ENCODE data around the gene TTC13.

TTC13 gene

DNA sequence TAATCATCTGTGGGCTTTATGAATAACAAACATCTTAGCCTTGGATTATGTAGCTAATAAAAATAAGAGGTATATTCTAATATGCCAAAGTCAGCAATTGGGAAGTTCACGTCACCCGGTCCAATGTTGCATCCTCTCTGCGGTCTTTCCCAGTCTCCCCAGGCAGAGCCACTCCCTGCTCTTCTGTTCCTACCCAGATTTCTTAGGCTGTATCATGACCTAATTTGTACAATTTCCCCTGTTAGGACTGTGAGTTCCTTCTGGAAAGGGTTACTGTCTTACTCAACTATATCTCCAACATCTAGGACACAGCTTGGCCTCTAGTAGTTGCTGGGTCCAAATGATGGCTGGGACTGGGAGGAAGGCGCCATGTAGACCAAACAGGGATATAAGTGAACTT, 80.5 kb downstream of the TTC13 start:
- no peaks in the 10 kb centered on the region for H3K4me1 Mint-ChIP-seq (ENCODE audit: low read depth)
- H3K27me3 Mint-ChIP-seq (ENCODE audit: low read depth): peaks cover 4% of the 10 kb centered on the region

DNA sequence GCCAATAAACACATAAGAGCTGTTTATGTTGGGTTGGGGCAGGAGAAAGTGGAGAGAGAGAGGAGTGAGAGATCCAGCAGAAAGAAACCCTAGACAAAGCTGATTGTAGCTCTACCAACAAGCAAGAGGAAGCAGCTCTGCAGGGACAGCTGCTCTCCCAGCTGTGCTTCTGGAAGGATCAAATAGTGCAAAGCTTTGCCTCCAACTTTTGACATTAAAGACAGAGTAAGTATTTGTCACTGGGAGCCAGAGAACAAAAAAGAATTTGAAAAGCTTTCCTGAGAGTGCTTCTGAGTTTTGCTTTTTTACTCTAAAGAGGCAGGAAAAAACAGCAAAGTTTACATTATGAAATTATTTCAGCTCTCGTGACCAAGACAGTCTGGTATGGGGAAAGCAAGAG, 81.9 kb downstream of the TTC13 start:
- H3K36me3 Mint-ChIP-seq (ENCODE audit: low read depth): no peaks in the 10 kb centered on the region
- no peak overlapping the region for H3K4me3 Mint-ChIP-seq
- no peaks in the 10 kb centered on the region for H3K9me3 Mint-ChIP-seq
- H3K4me1 Mint-ChIP-seq (ENCODE audit: low read depth): no peaks in the 10 kb centered on the region
- no peak overlapping the region for H3K27ac Mint-ChIP-seq
- peaks cover 4% of the 10 kb centered on the region for H3K27me3 Mint-ChIP-seq (ENCODE audit: low read depth)

More for the DNA sequence above, 80.5 kb downstream of the TTC13 start:
- Mint-ChIP-seq H3K4me3 (no peak overlapping the region), H3K36me3 (ENCODE audit: low read depth) (peaks cover 1% of the 10 kb centered on the region), H3K27ac (no peak overlapping the region), H3K9me3 (no peaks in the 10 kb centered on the region)

DNA sequence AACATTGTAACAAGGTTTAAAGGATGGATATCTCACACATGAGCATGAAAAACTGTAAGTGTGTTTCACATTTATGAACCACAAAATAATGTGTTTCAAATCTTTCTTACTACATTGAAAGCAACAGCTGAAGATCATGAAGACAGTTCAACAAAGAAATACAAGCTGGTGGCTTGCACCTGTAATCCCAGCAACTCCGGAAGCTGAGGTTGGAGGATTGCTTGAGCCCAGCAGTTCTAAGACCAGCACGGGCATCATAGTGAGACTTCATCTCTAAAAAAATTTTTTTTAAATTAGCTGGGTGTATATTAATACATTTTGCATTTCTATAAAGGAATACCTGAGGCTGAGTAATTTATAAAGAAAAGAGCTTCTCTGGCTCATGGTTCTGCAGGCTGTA, 83.2 kb downstream of the TTC13 start:
- Mint-ChIP-seq H3K4me1 (ENCODE audit: low read depth) (no peaks in the 10 kb centered on the region), H3K36me3 (ENCODE audit: low read depth) (no peaks in the 10 kb centered on the region), H3K27me3 (ENCODE audit: low read depth) (peaks cover 4% of the 10 kb centered on the region), H3K9me3 (no peaks in the 10 kb centered on the region), H3K4me3 (no peak overlapping the region), H3K27ac (no peak overlapping the region)

DNA sequence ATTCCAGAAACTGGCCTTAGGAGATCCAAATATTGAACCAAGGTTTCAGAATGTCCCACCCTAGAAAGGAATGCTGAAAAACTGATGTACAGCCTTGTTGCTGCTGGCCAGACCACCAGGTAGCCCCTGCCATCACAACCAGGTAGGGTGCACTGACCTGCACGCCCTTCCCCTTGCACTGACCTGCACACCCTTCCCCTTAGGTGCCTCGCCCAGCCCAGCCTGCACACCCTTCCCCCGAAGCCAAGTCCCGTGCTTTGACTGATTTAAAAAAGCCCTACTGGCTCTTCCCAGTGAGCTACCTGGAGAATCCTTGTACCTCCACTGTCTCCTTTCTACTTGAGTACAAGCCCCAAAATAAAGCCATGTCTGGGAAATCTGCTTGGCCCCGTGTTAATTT, 84.0 kb downstream of the TTC13 start:
- Mint-ChIP-seq H3K27me3 (ENCODE audit: low read depth) (peaks cover 4% of the 10 kb centered on the region), H3K36me3 (ENCODE audit: low read depth) (no peaks in the 10 kb centered on the region), H3K4me3 (no peak overlapping the region), H3K27ac (no peak overlapping the region), H3K9me3 (no peaks in the 10 kb centered on the region), H3K4me1 (ENCODE audit: low read depth) (no peaks in the 10 kb centered on the region)

DNA sequence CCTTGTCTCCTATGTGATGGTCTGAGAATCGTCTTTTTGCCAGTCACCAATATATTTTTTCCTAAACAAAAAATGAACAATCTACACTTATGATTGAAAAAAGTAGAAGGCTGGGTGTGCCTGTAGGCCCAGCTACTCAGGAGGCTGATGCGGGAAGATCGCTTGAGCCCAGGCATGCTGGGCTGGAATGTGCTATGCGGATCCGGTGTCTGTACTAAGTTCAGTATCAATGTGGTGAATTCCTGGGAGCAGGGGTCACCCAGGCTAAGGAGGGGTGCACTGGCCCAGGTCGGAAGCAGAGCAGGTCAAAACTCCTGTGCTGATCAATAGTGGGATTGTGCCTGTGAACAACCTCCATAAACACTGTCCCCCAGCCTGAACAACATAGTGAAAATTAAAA, 84.6 kb downstream of the TTC13 start:
- Mint-ChIP-seq H3K36me3 (ENCODE audit: low read depth) (no peaks in the 10 kb centered on the region), H3K4me1 (ENCODE audit: low read depth) (no peaks in the 10 kb centered on the region), H3K27ac (no peak overlapping the region), H3K27me3 (ENCODE audit: low read depth) (peaks cover 4% of the 10 kb centered on the region), H3K9me3 (no peaks in the 10 kb centered on the region), H3K4me3 (no peak overlapping the region)

DNA sequence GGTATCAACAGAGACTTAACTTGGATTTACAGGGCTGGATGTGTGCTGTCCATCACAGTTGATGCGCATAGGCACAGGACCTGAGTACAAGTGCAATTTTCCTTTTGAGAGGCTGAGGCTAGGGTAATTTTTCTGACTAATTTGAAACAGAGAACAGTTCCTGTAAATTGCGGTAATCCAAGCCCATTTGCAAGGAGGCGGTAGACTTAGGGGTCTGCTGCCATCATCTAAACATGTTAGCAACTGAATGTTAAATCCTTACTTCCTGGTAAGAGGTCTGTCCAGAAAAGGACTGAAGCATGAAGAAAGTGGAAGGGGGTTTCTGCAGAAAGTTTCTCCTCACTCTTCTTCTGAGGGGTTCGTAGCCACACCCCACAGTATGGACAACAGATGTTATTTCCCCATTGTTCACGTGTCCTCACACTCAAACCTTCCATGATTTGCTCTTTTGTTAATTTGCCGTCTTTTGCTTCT, 86.6 kb downstream of the TTC13 start:
- Mint-ChIP-seq H3K9me3 (no peaks in the 10 kb centered on the region), H3K4me3 (no peak overlapping the region), H3K27ac (no peak overlapping the region), H3K36me3 (ENCODE audit: low read depth) (no peaks in the 10 kb centered on the region), H3K4me1 (ENCODE audit: low read depth) (no peaks in the 10 kb centered on the region), H3K27me3 (ENCODE audit: low read depth) (no peaks in the 10 kb centered on the region)

DNA sequence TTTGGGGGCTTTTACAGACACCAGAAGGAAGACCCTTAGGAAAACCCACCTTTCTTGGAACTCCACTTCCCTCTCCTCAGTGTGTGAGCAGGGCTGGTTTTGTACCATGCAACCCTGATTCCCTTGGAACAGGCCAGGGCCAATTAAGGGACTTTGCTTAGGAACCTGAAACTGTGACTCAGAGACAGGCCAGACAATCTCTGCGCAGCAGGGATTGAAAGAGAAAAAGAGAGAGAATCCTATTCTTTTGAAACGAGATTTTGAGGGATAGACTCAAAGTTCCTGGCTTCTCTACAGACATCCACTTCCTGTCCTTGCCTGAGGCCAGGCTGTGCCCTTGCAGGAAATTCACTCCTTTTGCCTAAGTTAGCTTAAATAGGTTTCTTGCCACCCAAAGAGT, 87.2 kb downstream of the TTC13 start:
- Mint-ChIP-seq H3K9me3 (no peaks in the 10 kb centered on the region), H3K27me3 (ENCODE audit: low read depth) (no peaks in the 10 kb centered on the region), H3K4me3 (no peak overlapping the region), H3K27ac (no peak overlapping the region), H3K4me1 (ENCODE audit: low read depth) (no peaks in the 10 kb centered on the region), H3K36me3 (ENCODE audit: low read depth) (no peaks in the 10 kb centered on the region)

DNA sequence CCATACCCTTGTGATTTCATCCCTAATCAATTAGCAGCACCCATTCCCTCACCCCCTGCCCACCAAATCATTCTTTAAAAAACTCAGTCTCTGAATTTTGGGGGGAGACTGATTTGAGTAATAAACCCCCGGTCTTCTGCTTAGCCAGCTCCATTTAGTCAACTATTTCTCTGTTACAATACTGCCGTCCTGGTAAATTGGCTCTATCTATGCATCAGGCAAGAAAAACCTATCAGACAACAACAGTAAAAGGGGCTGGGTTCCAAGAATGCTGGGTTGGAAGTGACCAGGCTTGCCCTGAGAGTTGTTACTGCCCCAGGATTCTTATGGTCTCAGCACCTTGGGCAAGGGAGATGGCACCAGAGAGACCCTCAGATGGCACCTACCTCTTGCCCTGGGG, 94.0 kb downstream of the TTC13 start:
- Mint-ChIP-seq H3K36me3 (ENCODE audit: low read depth) (no peaks in the 10 kb centered on the region), H3K4me1 (ENCODE audit: low read depth) (no peaks in the 10 kb centered on the region), H3K9me3 (no peaks in the 10 kb centered on the region), H3K27ac (no peak overlapping the region), H3K27me3 (ENCODE audit: low read depth) (peaks cover 22% of the 10 kb centered on the region), H3K4me3 (no peak overlapping the region)

DNA sequence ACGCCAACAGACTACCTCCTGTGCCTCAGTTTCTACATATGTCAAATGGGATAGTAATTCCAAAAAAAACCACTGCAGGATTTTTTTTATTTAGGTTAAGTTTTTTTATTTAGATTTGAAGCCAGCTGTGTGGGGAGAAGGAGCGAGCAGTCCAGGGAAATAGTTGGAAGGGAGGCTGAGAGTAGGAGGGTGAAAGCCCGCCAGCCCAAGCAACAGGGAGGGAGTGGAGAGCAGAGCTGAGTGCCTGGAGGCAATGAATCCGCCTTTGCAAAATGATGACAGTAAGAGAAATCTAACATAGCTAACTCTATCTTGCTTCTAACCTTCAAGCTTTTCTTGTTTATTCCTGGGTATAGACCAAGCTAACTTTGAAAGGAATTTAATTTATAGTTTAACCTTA, 94.7 kb downstream of the TTC13 start:
- peaks cover 27% of the 10 kb centered on the region for H3K27me3 Mint-ChIP-seq (ENCODE audit: low read depth)

DNA sequence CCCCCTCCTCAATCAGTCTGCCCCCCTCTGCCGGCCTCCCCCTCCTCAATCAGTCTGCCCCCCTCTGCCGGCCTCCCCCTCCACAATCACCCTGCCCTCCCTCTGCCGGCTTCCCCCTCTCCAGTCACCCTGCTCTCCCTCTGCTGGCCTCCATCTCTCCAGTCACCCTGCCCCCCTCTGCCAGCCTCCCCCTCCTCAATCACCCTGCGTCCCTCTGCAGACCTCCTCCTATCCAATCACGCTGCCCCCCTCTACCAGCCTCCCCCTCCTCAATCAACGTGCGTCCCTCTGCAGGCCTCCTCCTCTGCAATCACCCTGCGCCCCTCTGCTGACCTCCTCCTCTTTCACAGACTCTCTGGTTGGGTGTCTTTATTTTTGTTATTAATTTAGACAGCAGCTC, 98.9 kb downstream of the TTC13 start:
- Mint-ChIP-seq H3K27me3 (ENCODE audit: low read depth) (peaks cover 44% of the 10 kb centered on the region), H3K4me1 (ENCODE audit: low read depth) (no peaks in the 10 kb centered on the region), H3K36me3 (ENCODE audit: low read depth) (no peaks in the 10 kb centered on the region), H3K9me3 (no peaks in the 10 kb centered on the region), H3K27ac (no peak overlapping the region), H3K4me3 (no peak overlapping the region)

More for the DNA sequence above, 94.7 kb downstream of the TTC13 start:
- no peaks in the 10 kb centered on the region for H3K36me3 Mint-ChIP-seq (ENCODE audit: low read depth)
- no peaks in the 10 kb centered on the region for H3K4me1 Mint-ChIP-seq (ENCODE audit: low read depth)
- no peaks in the 10 kb centered on the region for H3K9me3 Mint-ChIP-seq
- no peak overlapping the region for H3K4me3 Mint-ChIP-seq
- no peak overlapping the region for H3K27ac Mint-ChIP-seq

DNA sequence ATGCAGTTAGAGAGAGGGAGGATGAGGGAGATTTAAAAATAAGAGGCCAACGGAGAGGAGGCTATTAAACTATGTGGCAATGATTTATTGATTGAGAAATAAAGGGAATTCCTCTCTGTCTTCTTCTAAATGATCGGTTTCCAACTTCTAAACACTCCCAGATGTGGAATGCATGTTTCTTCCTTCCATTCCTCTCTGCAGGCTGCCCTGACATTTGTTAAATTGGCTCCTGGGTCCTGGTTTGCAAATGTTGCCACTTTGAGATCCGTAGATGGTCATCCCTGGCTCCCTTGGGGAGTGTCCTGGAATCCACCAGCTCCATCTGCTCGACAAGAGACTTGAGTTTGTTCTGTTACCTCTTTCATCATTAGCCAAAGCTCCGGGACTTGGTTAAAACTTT, 100.1 kb downstream of the TTC13 start:
- no peaks in the 10 kb centered on the region for H3K4me1 Mint-ChIP-seq (ENCODE audit: low read depth)
- H3K27me3 Mint-ChIP-seq (ENCODE audit: low read depth): peaks cover 44% of the 10 kb centered on the region
- H3K4me3 Mint-ChIP-seq: no peak overlapping the region
- no peak overlapping the region for H3K27ac Mint-ChIP-seq
- no peaks in the 10 kb centered on the region for H3K36me3 Mint-ChIP-seq (ENCODE audit: low read depth)
- no peaks in the 10 kb centered on the region for H3K9me3 Mint-ChIP-seq

DNA sequence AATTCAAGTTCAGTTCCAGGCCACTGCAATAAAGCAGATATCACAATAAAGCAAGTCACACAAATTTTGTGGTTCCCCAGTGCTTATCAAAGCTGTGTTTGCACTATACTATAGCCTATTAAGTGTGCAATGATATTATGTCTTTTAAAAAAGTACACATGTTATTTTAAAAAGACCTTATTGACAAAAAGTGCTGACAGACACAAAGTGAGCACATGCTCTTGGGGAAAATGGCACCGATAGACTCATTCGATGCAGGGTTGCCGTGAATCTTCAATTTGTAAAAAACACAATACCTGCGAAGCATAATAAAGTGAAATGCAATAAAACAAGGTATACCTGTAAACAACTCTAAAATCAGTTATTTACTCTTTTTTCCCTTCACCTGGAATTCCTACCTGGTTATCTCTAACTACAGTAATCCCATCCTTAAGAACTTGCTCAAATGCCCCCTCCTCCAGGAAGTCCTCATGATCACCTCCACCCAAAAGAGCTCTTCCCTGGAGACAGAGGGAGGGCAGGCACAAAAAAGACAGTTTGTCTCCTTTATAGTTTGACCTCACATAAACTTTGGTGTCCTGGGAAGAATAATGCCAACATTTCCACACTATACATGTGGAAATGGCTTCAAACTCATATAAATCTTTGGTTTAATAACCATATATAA, 100.6 kb downstream of the TTC13 start:
- H3K4me1 Mint-ChIP-seq (ENCODE audit: low read depth): no peaks in the 10 kb centered on the region
- H3K27me3 Mint-ChIP-seq (ENCODE audit: low read depth): peaks cover 44% of the 10 kb centered on the region
- H3K36me3 Mint-ChIP-seq (ENCODE audit: low read depth): no peaks in the 10 kb centered on the region
- no peak overlapping the region for H3K27ac Mint-ChIP-seq
- H3K4me3 Mint-ChIP-seq: no peak overlapping the region
- H3K9me3 Mint-ChIP-seq: no peaks in the 10 kb centered on the region

DNA sequence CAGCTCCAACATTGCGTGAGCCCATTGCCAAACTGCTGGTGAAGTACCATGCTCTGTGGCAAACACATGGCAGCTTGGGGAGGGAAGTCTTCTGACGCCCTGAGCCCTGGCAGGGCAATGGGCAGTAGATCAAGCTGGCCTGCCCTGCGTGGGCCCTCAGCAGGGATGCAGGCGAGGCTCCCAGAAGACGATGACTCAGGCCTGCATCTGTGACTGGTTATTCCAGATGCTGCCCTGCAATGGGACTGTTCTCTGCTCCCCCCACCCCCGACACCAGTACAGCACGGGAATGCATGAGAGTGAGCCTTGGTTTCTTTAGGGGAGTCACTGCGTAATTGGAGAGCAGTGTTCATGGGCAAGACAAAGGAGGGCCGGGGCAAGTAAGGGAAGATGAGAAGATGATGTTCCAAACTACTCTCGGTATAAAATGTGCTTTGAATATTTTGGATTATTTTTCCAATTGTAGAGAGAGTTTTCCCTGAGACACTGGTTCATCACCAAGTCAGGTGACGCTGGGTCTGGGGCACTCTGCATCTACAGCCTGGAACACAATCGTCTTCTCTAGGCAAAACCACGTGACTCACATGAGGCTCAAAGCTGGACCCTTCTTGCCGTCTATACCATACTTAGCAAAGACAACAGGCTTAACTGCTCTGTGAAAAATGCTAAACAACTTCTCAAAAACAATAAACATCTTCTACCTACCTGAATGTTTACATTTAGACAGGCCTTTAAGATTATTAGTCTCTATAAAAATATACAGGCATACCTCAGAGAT, 101.3 kb downstream of the TTC13 start:
- H3K4me1 Mint-ChIP-seq (ENCODE audit: low read depth): no peaks in the 10 kb centered on the region
- no peaks in the 10 kb centered on the region for H3K36me3 Mint-ChIP-seq (ENCODE audit: low read depth)
- peaks cover 41% of the 10 kb centered on the region for H3K27me3 Mint-ChIP-seq (ENCODE audit: low read depth)
- H3K4me3 Mint-ChIP-seq: no peak overlapping the region
- H3K9me3 Mint-ChIP-seq: no peaks in the 10 kb centered on the region
- no peak overlapping the region for H3K27ac Mint-ChIP-seq

DNA sequence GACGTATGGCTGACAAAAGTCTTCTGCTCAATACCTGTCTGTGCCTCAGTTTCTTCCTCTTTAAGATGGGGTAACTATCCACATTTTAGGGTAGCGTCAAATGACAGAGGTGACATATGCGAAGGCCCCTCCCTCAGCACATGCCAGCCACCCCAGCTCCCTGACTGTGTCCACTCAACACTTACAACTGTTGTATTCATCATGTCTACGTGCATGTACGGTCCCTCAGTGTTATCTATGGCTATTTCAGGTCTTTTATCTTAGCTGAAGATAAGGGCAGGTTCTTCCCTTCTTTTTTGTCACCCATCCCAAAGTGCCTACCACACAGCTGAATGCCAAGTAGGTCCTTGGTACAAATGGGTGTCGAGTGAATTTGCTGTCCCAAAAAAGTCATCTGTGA, 102.0 kb downstream of the TTC13 start:
- Mint-ChIP-seq H3K27ac (no peak overlapping the region), H3K27me3 (ENCODE audit: low read depth) (peaks cover 44% of the 10 kb centered on the region), H3K36me3 (ENCODE audit: low read depth) (no peaks in the 10 kb centered on the region)

DNA sequence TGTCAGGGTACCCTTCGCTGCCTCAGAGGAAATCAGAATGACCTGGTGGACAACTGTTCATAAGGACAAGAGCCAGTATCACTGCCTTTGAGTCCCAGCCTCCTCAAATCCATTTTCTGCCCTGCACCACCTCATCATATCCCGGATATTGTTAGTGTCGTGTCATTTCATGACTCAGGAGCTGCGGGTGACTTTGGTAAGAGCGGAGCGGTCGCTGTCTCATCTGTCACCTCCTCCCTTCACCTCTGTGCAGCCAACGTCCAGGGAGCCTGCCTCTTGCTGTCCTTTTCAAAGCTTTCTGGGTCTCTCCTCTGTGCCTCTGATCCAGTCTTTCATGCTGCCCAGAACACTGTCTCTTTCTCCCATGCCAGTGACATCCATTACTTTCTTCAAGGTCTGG, 103.3 kb downstream of the TTC13 start:
- peaks cover 49% of the 10 kb centered on the region for H3K27me3 Mint-ChIP-seq (ENCODE audit: low read depth)
- H3K4me1 Mint-ChIP-seq (ENCODE audit: low read depth): no peaks in the 10 kb centered on the region

More for the DNA sequence above, 102.0 kb downstream of the TTC13 start:
- H3K4me3 Mint-ChIP-seq: no peak overlapping the region
- no peaks in the 10 kb centered on the region for H3K9me3 Mint-ChIP-seq
- H3K4me1 Mint-ChIP-seq (ENCODE audit: low read depth): no peaks in the 10 kb centered on the region

More for the DNA sequence above, 103.3 kb downstream of the TTC13 start:
- Mint-ChIP-seq H3K4me3 (no peak overlapping the region), H3K9me3 (no peaks in the 10 kb centered on the region), H3K36me3 (ENCODE audit: low read depth) (no peaks in the 10 kb centered on the region), H3K27ac (no peak overlapping the region)
